LHCN-M2 (cell line): ENCODE data around the gene MC1R. TPM values are rescaled to one million over a fixed set of nuclear protein-coding genes. Genes with fewer than 3 reads are reported as not detected.
"Not testable (repeated sequence)": the region's sequence is repeated elsewhere in the genome, so short reads cannot be mapped to it uniquely, and the experiment has no call there.

Source experiments
- DNase-seq: peaks from one replicate; pipeline ENCODE4 v3.0.0-alpha.2; 2012; ENCODE audit warnings: low read depth
- total RNA-seq: library from RNA; depleted of rRNA; stranded (reverse); fragments of >200 nt; gene quantifications from 2 replicates; pipeline ENCODE4 v1.2.3, GENCODE V29; 2014

MC1R gene
- total RNA-seq, 1 experiment from 2014 or later: 7.7 TPM

DNA sequence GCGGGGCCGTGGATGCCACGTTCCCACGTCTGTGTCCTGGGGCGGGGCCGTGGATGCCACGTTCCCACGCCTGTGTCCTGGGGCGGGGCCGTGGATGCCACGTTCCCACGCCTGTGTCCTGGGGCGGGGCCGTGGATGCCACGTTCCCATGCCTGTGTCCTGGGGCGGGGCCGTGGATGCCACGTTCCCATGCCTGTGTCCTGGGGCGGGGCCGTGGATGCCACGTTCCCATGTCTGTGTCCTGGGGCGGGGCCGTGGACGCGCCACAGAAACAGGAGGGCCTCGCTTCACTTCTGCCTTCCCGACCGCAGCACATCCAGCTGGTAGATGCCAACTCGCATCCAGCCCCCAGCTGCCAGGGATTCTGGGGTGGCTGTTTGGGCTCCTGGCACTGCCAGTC, 15.4 kb downstream of the MC1R start:
- not testable (repeated sequence) for DNase-seq

DNA sequence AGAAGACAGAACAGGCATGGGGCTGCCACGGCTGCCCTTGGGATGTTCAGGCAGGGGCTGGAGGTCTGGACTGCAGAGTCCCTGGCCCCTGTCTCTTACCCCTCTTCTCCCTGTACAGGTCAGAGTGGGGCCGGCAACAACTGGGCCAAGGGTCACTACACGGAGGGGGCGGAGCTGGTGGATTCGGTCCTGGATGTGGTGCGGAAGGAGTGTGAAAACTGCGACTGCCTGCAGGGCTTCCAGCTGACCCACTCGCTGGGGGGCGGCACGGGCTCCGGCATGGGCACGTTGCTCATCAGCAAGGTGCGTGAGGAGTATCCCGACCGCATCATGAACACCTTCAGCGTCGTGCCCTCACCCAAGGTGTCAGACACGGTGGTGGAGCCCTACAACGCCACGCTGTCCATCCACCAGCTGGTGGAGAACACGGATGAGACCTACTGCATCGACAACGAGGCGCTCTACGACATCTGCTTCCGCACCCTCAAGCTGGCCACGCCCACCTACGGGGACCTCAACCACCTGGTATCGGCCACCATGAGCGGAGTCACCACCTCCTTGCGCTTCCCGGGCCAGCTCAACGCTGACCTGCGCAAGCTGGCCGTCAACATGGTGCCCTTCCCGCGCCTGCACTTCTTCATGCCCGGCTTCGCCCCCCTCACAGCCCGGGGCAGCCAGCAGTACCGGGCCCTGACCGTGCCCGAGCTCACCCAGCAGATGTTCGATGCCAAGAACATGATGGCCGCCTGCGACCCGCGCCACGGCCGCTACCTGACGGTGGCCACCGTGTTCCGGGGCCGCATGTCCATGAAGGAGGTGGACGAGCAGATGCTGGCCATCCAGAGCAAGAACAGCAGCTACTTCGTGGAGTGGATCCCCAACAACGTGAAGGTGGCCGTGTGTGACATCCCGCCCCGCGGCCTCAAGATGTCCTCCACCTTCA, 16.2 kb downstream of the MC1R start:
- no peak for DNase-seq

- DNase-seq: not testable (repeated sequence)
These were observed 17.0 kb downstream of the MC1R start for GRCh38 chr16:89935620-89936019.

- no peak for DNase-seq
These were observed 17.4 kb downstream of the MC1R start for GRCh38 chr16:89936034-89936433.

- DNase-seq: no peak
These were observed 17.8 kb downstream of the MC1R start for GRCh38 chr16:89936508-89936907.

- DNase-seq: no peak
These were observed 18.3 kb downstream of the MC1R start for GRCh38 chr16:89936981-89937380.

DNA sequence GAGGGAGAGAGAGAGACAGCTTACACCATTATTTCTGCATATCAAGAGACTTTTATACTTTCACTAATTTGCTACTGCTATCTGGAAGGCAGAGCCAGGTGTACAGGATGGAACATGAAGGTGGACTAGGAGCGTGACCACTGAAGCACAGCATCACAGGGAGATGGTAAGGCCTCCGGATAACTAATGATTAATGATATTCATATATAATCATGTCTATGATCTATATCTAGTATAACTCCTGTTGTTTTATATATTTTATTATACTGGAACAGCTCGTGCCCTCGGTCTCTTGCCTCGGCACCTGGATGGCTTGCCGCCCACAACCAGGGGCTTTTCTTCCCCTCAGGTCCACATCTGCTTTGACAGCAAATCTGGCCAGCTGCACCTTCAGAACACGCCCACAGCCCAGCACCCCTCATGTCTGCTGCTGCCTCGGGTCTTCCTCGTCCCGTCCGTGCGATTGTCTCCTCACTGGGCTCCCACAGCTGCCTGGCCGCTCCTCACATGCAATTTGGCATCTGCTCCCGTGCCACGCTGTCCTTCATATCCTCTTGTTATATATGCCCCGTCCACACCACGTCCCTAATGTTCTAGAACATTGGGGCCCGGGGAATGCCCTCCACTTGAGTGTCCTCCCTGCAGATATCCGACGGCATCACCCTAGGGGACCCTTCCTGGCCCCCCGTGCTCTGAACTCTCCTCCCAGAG, 19.7 kb downstream of the MC1R start:
- no peak for DNase-seq

- DNase-seq: no peak
These were observed 26.1 kb downstream of the MC1R start for GRCh38 chr16:89944773-89945172.

DNA sequence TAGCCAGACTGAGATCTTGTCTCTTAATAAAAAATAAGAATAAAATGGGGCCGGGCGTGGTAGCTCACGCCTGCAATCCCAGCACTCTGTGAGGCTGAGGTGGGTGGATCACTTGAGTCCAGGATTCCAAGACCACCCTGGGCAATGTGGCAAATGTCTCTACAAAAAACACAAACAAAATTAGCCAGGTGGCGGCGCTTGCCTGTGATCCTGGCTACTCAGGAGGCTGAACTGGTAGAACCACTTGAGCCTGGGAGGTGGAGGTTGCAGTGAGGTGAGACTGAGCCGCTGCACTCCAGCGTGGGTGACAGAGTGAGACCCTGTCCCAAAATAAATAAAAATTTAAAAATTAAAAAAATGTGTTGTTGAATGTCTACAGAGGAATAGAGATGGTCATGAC, 27.0 kb downstream of the MC1R start:
- no peak for DNase-seq

DNA sequence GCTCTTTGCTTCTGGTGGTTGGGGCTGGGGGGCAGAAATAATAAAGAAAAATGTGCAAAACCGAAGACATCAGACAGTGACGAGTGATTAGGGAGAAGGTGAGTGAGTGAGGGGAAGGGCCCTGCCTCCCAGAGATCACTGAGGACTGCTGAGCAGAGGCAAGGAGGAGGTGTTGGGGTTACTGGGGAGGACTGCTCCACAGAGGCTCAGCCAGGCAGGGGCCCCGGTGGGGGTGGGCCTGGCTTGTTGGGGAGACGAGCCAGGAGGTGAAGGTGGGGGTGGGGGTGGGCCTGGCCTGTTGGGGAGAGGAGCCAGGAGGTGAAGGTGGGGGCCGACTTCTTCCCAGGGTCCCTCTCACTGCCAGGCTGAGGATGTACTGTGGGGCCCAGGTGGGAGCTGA, 27.9 kb downstream of the MC1R start:
- DNase-seq: no peak

DNA sequence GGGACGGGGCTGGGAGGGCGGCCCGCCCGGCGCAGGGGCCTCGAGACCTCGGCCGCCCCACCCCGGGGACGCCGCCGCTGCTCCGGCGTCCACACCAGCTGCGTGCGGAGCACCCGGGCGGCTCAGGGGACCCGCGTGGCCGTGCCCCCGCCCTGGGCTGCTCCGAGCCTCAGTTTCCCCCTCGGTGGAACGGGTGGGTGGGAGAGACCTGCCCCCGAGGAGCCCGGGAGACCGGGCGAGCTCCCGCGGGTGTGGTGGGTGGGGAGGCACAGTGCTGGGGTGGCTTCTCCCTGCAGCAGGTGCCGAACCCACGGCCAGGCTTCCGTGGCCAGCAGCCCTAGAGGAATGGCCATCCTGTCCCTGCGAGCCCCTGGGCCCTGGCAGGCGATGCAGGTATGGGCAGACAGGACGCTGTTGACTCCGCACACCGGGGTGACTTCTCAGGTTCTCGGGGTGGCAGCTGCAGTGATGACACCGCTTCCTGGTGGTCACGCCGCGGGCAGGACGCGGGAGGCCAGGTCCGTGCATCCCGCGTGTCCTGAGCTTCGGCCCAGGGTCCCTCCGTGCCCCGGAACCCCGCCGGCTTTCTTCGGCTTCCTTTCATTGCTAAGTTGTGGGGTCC, 30.6 kb downstream of the MC1R start:
- no peak for DNase-seq

DNA sequence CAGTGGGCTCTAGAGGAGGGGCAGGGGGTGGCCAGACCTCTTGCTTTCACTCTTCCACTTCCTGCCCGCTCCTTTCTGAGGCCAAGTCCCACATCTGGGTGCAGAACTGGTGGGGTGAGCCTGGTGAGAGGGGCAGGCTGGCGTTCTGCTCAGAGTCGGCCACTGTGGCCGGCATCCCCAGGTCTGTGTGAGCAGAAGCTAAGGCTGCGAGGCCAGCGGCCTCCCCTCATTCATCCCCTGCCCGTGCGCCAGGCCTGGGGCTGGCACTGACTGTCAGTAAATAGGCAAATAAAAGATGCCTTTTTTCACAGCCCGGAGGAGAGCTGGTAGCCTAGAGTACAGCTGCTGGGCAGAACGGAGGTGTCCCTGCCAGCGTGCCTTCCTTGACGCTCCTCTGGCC, 31.1 kb downstream of the MC1R start:
- no peak for DNase-seq

DNA sequence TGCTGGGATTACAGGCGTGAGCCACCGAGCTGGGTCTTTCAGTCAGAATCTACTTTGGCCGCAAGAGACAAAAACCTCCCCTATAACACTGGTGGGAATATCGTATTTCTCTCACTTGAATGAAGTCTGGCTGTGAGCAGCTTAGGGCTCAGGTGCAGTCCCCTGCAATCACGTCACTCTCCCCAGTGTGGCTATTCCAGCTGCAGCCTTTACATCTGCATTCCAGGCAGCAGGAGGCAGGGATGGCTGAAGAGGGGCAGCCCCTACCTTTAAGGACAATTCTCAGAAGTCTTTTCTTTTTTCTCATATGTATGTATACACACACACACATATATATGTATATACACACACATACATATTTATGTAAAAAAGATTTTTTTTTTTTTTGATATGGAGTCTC, 32.8 kb downstream of the MC1R start:
- no peak for DNase-seq

GRCh38 chr16:89952049-89952448, 33.4 kb downstream of the MC1R start:
- no peak for DNase-seq

GRCh38 chr16:89952551-89952950, 33.9 kb downstream of the MC1R start:
- DNase-seq: no peak

GRCh38 chr16:89953671-89954406, 35.2 kb downstream of the MC1R start:
- no peak for DNase-seq

DNA sequence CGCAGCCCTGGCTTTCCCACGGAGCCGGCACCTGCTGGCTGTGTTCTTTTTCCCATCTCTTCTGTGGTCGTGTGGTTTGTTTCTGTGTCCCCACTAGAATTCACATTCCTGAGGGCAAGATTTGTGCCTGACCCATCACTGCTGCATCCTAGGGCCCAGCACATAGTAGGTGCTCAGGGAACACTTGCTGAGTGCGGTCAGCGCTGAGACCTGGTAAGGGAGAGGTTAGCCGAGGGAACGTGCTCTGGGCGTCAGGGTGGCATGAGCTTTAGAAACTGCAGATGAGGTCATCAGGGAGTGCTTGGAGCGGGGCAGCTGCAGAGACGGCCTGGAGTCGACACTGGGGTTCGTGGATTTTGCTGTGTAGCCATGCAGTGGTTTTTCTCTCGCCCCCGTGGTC, 35.8 kb downstream of the MC1R start:
- DNase-seq: no peak

DNA sequence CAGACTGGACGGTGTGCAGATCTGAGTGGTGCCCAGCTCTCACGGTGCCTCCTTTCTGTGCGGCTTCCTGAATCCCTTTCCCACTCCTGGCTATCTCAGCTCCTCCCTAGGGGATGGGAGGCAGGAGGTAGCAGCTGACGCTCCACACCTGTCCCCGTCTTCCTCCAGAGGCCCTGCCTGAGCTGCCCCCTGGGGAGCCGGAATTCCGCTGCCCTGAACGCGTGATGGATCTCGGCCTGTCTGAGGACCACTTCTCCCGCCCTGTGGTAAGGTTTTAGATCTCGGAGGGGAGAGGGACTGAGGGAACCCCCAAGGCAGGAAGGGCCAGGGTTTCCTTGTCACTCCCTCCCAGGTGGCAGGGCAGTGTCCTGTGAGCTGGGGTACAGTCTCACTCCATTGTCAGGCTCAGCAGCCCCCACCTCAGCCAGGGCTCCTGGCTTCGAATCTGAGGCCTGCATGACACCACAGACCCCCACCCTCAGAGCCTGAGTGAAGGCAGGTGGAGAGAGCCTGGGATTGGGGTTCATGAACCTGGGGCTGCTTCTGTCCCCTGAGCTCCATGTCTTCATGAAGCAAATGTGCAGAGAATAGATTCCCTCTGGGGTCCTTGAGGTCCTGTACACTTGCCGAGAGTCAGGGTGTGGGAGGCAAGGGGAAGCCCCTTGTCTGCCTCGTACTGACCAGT, 36.5 kb downstream of the MC1R start:
- DNase-seq: no peak

- DNase-seq: no peak
These were observed 38.0 kb downstream of the MC1R start for GRCh38 chr16:89956505-89957215.

DNA sequence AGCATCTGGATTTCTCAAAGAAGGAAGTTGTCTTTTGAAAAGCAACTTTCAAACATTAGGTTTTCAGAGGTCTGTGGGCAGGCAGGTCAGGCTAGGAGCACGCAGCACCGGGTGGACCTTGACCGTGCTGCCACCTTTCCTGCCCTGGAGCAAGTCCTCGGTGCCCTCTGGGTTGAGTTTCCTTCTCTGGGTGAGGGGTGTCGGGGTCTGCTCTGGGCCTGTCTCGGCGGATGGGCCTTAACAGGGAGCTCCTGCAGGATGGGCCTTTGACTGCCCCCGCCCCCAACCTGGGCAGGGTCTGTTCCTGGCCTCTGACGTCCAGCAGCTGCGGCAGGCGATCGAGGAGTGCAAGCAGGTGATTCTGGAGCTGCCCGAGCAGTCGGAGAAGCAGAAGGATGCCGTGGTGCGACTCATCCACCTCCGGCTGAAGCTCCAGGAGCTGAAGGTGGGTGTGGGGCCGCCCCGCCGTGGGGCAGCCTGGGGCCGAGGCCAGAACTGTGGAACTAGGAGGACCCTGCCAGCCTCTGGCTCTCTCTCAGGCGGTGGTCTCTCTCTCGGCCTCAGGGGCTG, 38.6 kb downstream of the MC1R start:
- DNase-seq: no peak
